ENCODE measurements around the gene DLG2.

- TF ChIP-seq CTCF (conservative IDR thresholded peaks at IDR 0.05; ENCODE audit: low read length) (no peak), EZH2phosphoT487 (IDR thresholded peaks at IDR 0.05; ENCODE audit: borderline replicate concordance, low read depth, low read length) (no peak)
These were observed 645.8 kb downstream of the DLG2 start for GRCh38 chr11:84981301-84981700.
